HepG2 (cell line): ENCODE data around the gene GRIN3B. TPM values are rescaled to one million over a fixed set of nuclear protein-coding genes. Genes with fewer than 3 reads are reported as not detected.
A peak's percentile ranks its signal among the peaks of the same experiment; 100 is the strongest.

Source experiments
- ATAC-seq: fragments of 200-7000 bp; cut with Tn5 transposase; 3 replicates; pipeline ENCODE4 v1.9.1; 2020; ENCODE audit warnings: mild to moderate bottlenecking, moderate library complexity
- BruUV-seq: library from RNA; stranded (reverse); fragments of 400-500 nt; replicated peaks from 2 replicates; lab custom pipeline; 2021; lab: Mats Ljungman, UMichigan
- CTCF ChIA-PET: fragments of 300-600 bp; formaldehyde crosslinking; extraction: SDS; loops from one replicate; lab custom pipeline; 2021; ENCODE audit warnings: low total read pairs, inconsistent platforms, low intra/inter-chr PET ratio; lab: Yijun Ruan, JAX
- POLR2A ChIA-PET: fragments of 350-600 bp; sonication (Branson Sonifier 250); formaldehyde crosslinking; loops from one replicate; lab custom pipeline; 2020; ENCODE audit warnings: antibody characterized with exemption, inconsistent platforms; lab: Yijun Ruan, JAX
- DNase-seq: peaks from one replicate; pipeline ENCODE4 v3.0.0-alpha.2; 2015; ENCODE audit warnings: low spot score
- FAIRE-seq: peaks from 3 replicates; lab custom pipeline; 2011; peaks lifted over from hg19 to GRCh38; lab: Jason Lieb, UNC
- H2AFZ ChIP-seq: one replicate; pipeline ENCODE4 v1.6.1; 2011; ENCODE audit warnings: low read length, inconsistent platforms
- H3K27ac ChIP-seq: fragments of 300-600 bp; 3 replicates; pipeline ENCODE4 v1.8.0; 2011; ENCODE audit warnings: mixed run types, mild to moderate bottlenecking, mixed read lengths, low read length, inconsistent platforms; ENCODE audit not compliant: insufficient read depth; ENCODE audit errors: extremely low read length
- H3K27me3 ChIP-seq, 2 experiments: fragments of 200-600 bp in 1 of 2; 2 replicates in 1 of 2; 3 replicates in 1 of 2; pipeline versions ENCODE4 v1.6.0 to v1.8.0; 2011; ENCODE audit warnings: low read length in 2 of 2, mild to moderate bottlenecking in 2 of 2, moderate library complexity in 2 of 2, inconsistent platforms in 1 of 2; ENCODE audit not compliant: insufficient read depth in 2 of 2, control insufficient read depth in 1 of 2
- H3K36me3 ChIP-seq, 2 experiments: fragments of 200-600 bp in 1 of 2; replicated peaks in 1 of 2; 2 replicates in 1 of 2; 3 replicates in 1 of 2; pipeline versions ENCODE4 v1.5.1 to v1.8.0; 2011; ENCODE audit warnings: low read length in 2 of 2, inconsistent platforms in 1 of 2; ENCODE audit not compliant: insufficient read depth in 2 of 2, control insufficient read depth in 1 of 2
- H3K4me1 ChIP-seq: 2 replicates; pipeline ENCODE4 v1.5.1; 2012; ENCODE audit warnings: low read length, inconsistent platforms; ENCODE audit not compliant: insufficient read depth
- H3K4me2 ChIP-seq: 2 replicates; pipeline ENCODE4 v1.6.0; 2011; ENCODE audit warnings: low read depth, low read length, inconsistent platforms
- H3K4me3 ChIP-seq, 3 experiments: fragments of 200-600 bp in 1 of 3; sonication (generic), shearing (Covaris generic) in 1 of 3; replicated peaks in 1 of 3; 2 replicates each; pipeline ENCODE4 v1.5.1; 2011 to 2016; ENCODE audit warnings: low read length in 3 of 3, inconsistent platforms in 2 of 3, low read depth in 2 of 3, mild to moderate bottlenecking in 2 of 3, control low read depth in 1 of 3, mixed read lengths in 1 of 3; ENCODE audit not compliant: insufficient read depth in 1 of 3
- H3K79me2 ChIP-seq: one replicate; pipeline ENCODE4 v1.6.1; 2011; ENCODE audit warnings: low read length, inconsistent platforms; ENCODE audit not compliant: insufficient read depth
- H3K9ac ChIP-seq: 2 replicates; pipeline ENCODE4 v1.6.0; 2011; ENCODE audit warnings: mild to moderate bottlenecking, low read depth, low read length, inconsistent platforms; ENCODE audit not compliant: insufficient read depth
- H3K9me3 ChIP-seq: 2 replicates; pipeline ENCODE4 v1.5.1; 2012; ENCODE audit warnings: mild to moderate bottlenecking, low read length
- H4K20me1 ChIP-seq: 2 replicates; pipeline ENCODE4 v1.6.0; 2011; ENCODE audit warnings: inconsistent platforms, mild to moderate bottlenecking, low read length, moderate library complexity; ENCODE audit not compliant: insufficient read depth
- ARNT2 ChIP-seq: sonication (generic); formaldehyde crosslinking; IDR thresholded peaks from 2 replicates; pipeline ENCODE4 v1.8.0; 2022; ENCODE audit warnings: mild to moderate bottlenecking, low read depth, missing genetic modification reagents, moderate library complexity
- HMGXB4 ChIP-seq, 2 experiments: sonication (generic) in 1 of 2; formaldehyde crosslinking in 1 of 2; IDR thresholded peaks; 2 replicates each; pipeline versions ENCODE4 v1.4.0 to v1.6.1; 2018 to 2020; ENCODE audit warnings: missing genetic modification reagents in 2 of 2, borderline replicate concordance in 1 of 2, low read depth in 1 of 2, mild to moderate bottlenecking in 1 of 2, missing biosample characterization in 1 of 2
- NR1H2 ChIP-seq: sonication (generic); formaldehyde crosslinking; IDR thresholded peaks from 2 replicates; pipeline ENCODE4 v1.8.1; 2022; ENCODE audit warnings: low read depth, missing genetic modification reagents, borderline replicate concordance
- TRIM24 ChIP-seq: sonication (generic); formaldehyde crosslinking; IDR thresholded peaks from 2 replicates; pipeline ENCODE4 v1.8.0; 2022; ENCODE audit warnings: mild to moderate bottlenecking, missing genetic modification reagents
- ZBTB40 ChIP-seq, 2 experiments: fragments of 450-650 bp in 1 of 2; sonication (generic) in 1 of 2; formaldehyde crosslinking in 1 of 2; IDR thresholded peaks; 2 replicates each; pipeline versions ENCODE4 v1.6.1 to v1.8.0; 2016 to 2022; ENCODE audit warnings: antibody characterized with exemption in 1 of 2, mild to moderate bottlenecking in 1 of 2, missing genetic modification reagents in 1 of 2
- ZFP1 ChIP-seq: IDR thresholded peaks from 2 replicates; pipeline ENCODE4 v1.6.1; 2016
- ZNF557 ChIP-seq: sonication (generic); formaldehyde crosslinking; IDR thresholded peaks from 2 replicates; pipeline ENCODE4 v1.4.0; 2020; ENCODE audit warnings: missing genetic modification reagents
- ZNF816 ChIP-seq: sonication (generic); formaldehyde crosslinking; IDR thresholded peaks from 2 replicates; pipeline ENCODE4 v1.8.0; 2022; ENCODE audit warnings: missing genetic modification reagents, mild to moderate bottlenecking, borderline replicate concordance
- ZNF891 ChIP-seq: sonication (generic); formaldehyde crosslinking; IDR thresholded peaks from 2 replicates; pipeline ENCODE4 v1.5.0; 2020; ENCODE audit warnings: mild to moderate bottlenecking, missing genetic modification reagents
- WGBS: methylation state at CpG from one replicate; pipeline ENCODE4 v1.1.6; 2017; ENCODE audit warnings: low lambda C conversion rate; 5-methylcytosine and 5-hydroxymethylcytosine counted together
- in situ Hi-C: cut with HindIII; loops from 2 replicates; pipeline ENCODE4 v1.10.0; 2017; ENCODE audit warnings: low pct_unique_long_range_greater_than_20kb; ENCODE audit not compliant: extremely low pct_ligation_motif_present
- intact Hi-C: fragments of 100-400 bp; cut with micrococcal nuclease; formaldehyde crosslinking; loops from one replicate; pipeline ENCODE4 v1.10.0; 2022; ENCODE audit not compliant: unreplicated experiment
- polyA plus RNA-seq, 8 experiments: library from polyadenylated mRNA; depleted of rRNA in 3 of 8; stranded (reverse) in 7 of 8; unstranded in 1 of 8; fragments of >200 nt; fragmentation: Illumina TruSeq in 4 of 8; extraction: Trizol in 4 of 8; gene quantifications; 2 replicates each; pipeline versions ENCODE4 v1.2.1 to v1.2.3, GENCODE V29; 2011 to 2016; ENCODE audit warnings: low read depth in 4 of 8, missing spikeins in 1 of 8, mixed read lengths in 1 of 8; ENCODE audit not compliant: insufficient read depth in 1 of 8
- total RNA-seq, 5 experiments: library from RNA; depleted of rRNA; stranded (reverse); fragments of >200 nt; fragmentation: Illumina TruSeq; extraction: Trizol; gene quantifications; 2 replicates each; pipeline ENCODE4 v1.2.3, GENCODE V29; 2016; ENCODE audit warnings: low read depth in 1 of 5
- TF ChIP-seq, protein P1 (sequence below): sonication (generic); formaldehyde crosslinking; IDR thresholded peaks from 2 replicates; pipeline ENCODE4 v1.8.1; 2023; ENCODE audit warnings: mild to moderate bottlenecking, missing genetic modification reagents, borderline replicate concordance
- TF ChIP-seq, protein P2 (sequence below): sonication (generic); formaldehyde crosslinking; IDR thresholded peaks from 2 replicates; pipeline ENCODE4 v1.4.0; 2020; ENCODE audit warnings: missing genetic modification reagents, borderline replicate concordance

GRIN3B gene
- total and polyA plus RNA-seq, 2 of the 13 experiments (the other 11 are each of a cell fraction or from before 2014, with no cell fraction given), result 0.07 to 0.20 TPM

GRCh38 chr19:993361-993830 is 6.8 kb upstream of the GRIN3B start:
- H3K27me3 ChIP-seq, result peaks cover 0 to 2% of the 10 kb centered on the region in 2 experiments; a peak in 3 of 5 replicates
- peak; percentile 93 for FAIRE-seq
- no peaks in the 10 kb centered on the region for H3K9me3 ChIP-seq
- H3K36me3 ChIP-seq, result peaks cover 10 to 23% of the 10 kb centered on the region in 2 experiments; a peak in 4 of 5 replicates
- ChIA-PET CTCF (no interaction called here), POLR2A (interaction anchor here (1.0 to 2.2 kb wide), 2 partner anchors 9 to 41 kb away, joined by 3 to 14 read pairs; partner anchors contain the start of gene WDR18)
- H3K27ac ChIP-seq, result peak overlapping the region; percentile 86
- in situ Hi-C loops (no loop called here), intact Hi-C loops (loop anchor here (10.0 kb wide), 1 partner anchor 209 kb away; no protein-coding TSS in a partner anchor)
- H2AFZ ChIP-seq, result no peak overlapping the region
- H3K4me2 ChIP-seq, result peak overlapping the region; percentile 58
- ATAC-seq, result peak; percentile 83
- H3K79me2 ChIP-seq, result no peaks in the 10 kb centered on the region
- H3K9ac ChIP-seq, result peak overlapping the region; percentile 41
- 13% methylated on average over 5 of the region's 17 CpGs for WGBS
- DNase-seq, result peak; percentile 85
- no TSS peak for BruUV-seq
- peaks cover 43% of the 10 kb centered on the region for H3K4me1 ChIP-seq
- peaks cover 6% of the 10 kb centered on the region; the same call in 1 of the 2 replicates for H4K20me1 ChIP-seq
- peak overlapping the region in 1 of 3 experiments; percentile 54; a peak in 2 of 6 replicates for H3K4me3 ChIP-seq
- TF ChIP-seq ZNF557 (CRISPR knock-in tag) (no peak), ZBTB40 (IDR thresholded peaks at IDR 0.05) (no peak), ZBTB40 (CRISPR knock-in tag; IDR thresholded peaks at IDR 0.05) (no peak), ZNF816 (CRISPR knock-in tag) (no peak), NR1H2 (CRISPR knock-in tag) (no peak), TRIM24 (CRISPR knock-in tag) (no peak), ZFP1 (CRISPR knock-in tag) (no peak), ZNF891 (no peak), ARNT2 (CRISPR knock-in tag) (no peak), HMGXB4 (CRISPR knock-in tag; IDR thresholded peaks at IDR 0.05; ENCODE audit: borderline replicate concordance in 1 of 2, low read depth in 1 of 2) (no peak)
- TF ChIP-seq, protein P1, sequence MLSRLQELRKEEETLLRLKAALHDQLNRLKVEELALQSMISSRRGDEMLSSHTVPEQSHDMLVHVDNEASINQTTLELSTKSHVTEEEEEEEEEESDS (CRISPR knock-in tag), result no peak
- TF ChIP-seq, protein P2, sequence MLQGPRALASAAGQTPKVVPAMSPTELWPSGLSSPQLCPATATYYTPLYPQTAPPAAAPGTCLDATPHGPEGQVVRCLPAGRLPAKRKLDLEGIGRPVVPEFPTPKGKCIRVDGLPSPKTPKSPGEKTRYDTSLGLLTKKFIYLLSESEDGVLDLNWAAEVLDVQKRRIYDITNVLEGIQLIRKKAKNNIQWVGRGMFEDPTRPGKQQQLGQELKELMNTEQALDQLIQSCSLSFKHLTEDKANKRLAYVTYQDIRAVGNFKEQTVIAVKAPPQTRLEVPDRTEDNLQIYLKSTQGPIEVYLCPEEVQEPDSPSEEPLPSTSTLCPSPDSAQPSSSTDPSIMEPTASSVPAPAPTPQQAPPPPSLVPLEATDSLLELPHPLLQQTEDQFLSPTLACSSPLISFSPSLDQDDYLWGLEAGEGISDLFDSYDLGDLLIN (CRISPR knock-in tag), result no peak
